Medulla oblongata (tissue), 1 donor: ENCODE data around the gene TCOF1.

Experiments used
- DNase-seq: peaks from one replicate; pipeline ENCODE4 v3.0.0-alpha.2; 2015; ENCODE audit errors: extremely low spot score

TCOF1 gene

GRCh38 chr5:150389531-150390266, 32.2 kb downstream of the TCOF1 start:
- no peak for DNase-seq

- no peak for DNase-seq
These were observed 33.8 kb downstream of the TCOF1 start for GRCh38 chr5:150391064-150391834.

GRCh38 chr5:150391986-150392385, 34.5 kb downstream of the TCOF1 start:
- DNase-seq: no peak

DNA sequence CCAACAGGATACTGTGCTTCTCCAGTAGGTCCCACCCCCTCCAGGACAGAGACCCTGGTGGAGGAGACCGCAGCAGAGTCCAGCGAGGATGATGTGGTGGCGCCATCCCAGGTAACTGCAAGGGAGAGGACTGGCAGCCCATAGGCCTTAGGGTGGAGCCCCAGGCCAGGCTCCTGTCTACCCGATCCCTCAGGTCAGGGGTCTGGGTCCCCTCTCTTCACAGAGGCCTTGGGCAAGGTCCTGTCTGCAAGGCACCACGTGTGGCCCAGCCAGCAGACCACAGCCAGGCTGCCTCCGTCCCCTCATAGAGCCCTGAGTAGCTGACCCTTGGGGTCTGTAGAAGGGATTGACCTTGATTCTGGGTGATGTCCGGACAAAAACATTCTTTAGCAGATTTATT, 35.2 kb downstream of the TCOF1 start:
- DNase-seq: no peak

- no peak for DNase-seq
These were observed 35.7 kb downstream of the TCOF1 start for GRCh38 chr5:150393096-150393645.

DNA sequence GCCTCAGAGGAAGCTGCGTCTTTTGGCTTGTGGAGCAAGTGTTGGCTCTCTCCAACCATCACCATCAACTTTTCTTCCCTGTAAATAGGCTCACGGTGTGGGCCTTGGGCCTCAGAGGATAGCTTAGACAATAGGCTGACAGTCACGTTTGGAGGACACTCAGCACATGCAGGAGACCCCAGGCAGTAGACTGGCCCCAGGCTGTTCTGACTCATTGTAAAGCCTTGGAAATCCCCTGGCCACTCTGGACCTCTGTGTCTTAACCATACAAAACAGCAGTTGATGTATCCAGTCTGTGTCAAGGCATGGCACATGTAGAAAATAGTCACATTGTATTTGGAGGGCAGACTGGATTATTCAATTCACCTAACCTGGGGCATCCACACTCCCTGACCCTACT, 36.6 kb downstream of the TCOF1 start:
- no peak for DNase-seq

- no peak for DNase-seq
These were observed 37.6 kb downstream of the TCOF1 start for GRCh38 chr5:150394912-150395687.

DNA sequence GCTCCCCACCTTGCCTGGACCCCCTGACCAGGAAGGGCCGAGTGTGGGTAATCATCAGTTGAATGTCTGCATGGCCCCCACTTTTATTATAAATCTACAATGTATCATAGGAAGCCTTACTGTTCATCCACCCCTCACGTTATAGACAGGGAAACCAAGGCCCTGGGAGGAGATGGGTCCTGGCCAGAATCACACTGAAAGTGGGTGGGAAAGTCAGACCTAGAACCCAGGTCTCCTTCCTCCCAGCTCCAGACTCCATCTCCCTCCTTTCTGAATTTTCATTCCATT, 38.1 kb downstream of the TCOF1 start:
- DNase-seq: no peak

DNA sequence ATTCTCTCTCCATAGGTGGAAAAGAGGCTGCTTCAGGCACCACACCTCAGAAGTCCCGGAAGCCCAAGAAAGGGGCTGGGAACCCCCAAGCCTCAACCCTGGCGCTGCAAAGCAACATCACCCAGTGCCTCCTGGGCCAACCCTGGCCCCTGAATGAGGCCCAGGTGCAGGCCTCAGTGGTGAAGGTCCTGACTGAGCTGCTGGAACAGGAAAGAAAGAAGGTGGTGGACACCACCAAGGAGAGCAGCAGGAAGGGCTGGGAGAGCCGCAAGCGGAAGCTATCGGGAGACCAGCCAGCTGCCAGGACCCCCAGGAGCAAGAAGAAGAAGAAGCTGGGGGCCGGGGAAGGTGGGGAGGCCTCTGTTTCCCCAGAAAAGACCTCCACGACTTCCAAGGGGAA, 38.8 kb downstream of the TCOF1 start:
- no peak for DNase-seq

GRCh38 chr5:150397146-150397781, 39.8 kb downstream of the TCOF1 start:
- no peak for DNase-seq

DNA sequence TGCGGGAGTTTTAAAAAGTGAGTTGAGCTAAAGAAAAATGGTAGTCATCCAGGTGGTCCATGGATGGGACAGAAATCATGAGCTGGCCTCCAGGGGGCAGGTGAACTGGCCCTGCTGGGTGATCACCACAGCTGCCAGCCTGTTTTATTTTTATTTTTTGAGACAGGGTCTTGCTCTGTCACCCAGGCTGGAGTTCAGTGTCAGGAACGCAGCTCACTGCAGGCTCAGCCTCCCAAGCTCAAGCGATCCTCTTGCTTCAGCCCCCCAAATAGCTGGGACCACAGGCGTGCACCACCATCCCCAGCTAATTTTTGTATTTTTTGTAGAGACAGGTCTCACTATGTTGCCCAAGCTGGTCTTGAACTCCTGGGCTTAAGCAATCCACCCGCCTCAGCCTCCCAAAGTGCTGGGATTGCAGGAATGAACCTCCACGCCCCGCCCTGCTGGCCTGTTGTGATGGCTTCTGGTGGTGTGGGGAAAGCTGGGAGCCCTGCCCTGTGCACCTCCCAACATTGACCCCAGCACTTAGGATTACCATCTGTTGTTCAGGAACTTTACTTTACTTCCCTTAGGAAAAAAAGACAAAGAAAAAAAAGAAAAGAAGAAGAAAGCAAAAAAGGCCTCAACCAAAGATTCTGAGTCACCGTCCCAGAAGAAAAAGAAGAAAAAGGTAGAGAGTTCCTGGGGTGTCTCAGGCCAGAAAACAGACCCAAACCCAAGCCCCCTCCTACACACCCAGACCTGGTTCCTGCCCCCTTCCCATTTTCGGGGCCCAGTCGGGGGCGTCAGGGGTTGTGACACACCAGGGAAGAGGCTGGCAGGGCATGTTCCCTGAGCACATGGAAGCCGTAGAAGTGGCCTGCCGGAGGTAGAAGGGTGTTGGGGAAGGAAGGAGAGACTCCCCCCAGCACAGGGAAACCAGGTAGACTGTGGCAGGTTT, 40.6 kb downstream of the TCOF1 start:
- DNase-seq: no peak

DNA sequence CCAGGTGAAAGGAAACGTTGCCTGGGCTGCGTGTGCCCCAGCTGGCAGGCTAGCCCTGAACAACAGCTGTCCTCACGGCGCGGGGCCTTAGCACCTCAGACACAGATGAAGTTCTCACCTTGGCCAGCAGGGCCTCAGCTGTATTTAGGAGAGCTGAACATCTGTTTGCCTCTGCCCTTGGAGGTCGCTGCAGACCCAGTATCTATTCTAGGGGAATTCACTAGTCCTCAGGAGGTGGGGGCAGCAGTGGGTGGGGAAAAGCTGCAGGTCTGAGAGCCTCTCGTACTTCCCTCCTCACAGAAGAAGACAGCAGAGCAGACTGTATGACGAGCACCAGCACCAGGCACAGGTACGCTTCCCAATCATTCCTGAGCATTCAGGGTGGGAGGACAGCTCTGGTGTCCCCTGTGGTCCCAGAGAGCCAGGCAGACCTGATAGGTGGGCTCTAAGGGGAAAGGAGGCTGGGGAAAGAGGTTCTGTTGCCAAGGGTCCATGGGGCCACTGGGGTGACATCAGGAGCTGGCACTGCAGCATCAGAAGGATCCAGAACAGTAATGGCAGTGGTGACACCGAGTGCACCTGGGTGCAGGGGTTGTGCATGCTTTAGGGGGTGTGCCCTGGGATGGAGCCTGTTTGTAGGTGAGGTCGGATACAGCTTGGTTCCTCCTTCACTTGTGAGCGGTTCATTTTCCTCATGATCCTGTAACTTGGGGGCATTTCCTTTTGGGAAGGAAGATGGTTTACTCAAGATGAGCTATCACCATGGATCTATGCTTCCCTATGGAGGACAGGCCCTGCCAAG, 41.4 kb downstream of the TCOF1 start:
- no peak for DNase-seq

- DNase-seq: no peak
These were observed 42.2 kb downstream of the TCOF1 start for GRCh38 chr5:150399524-150400211.

DNA sequence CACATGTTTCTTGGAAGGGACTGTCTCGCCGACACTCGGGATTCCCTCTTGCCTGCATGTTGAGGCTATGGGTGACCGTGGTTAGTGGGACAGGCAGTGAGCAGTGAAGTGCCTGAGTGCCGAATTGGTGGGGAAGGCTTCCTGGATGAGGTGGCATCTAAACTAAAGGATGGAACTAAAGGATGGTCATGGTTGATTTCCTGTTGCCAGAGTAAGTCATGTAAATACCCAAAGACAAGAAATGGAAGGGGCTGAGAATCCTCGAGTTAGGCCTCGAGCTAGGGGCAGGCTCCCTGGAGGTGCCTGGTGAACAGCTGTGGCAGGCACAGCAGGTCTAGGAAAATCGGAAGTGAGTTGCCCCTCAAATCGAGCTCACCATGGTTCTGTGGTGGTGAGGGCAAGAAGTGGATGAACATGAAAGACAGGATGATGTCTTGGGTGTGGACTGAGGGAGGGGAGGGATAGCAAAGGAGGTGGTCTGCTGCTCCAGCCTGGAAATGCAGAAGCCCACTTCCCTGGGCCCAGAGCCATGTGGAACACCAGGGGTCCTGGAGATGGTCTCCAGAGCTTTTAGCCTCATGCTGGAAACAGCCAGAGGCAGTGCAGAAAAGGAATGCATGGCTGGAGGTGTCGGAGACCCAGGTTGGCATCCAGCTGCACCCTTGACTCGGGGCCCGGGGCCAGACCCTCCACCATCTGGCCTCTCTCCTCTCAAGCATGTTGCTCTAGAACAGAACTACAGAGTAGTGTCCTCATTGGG, 43.0 kb downstream of the TCOF1 start:
- DNase-seq: no peak

DNA sequence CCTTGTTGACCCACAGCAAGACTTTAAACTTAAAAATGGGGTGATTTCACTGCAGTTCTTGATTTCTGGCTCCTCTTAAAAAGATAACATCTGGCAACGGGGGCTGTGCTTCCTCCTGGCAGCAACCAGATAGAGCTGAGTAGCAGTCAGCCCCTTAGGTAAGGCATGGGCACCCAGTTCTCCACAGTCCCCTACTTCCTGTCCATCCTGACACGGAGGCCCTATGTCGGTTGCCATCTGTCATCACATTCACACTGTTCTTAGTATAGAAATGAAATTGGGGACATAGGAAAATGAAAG, 43.5 kb downstream of the TCOF1 start:
- DNase-seq: no peak

GRCh38 chr5:150401376-150402228, 44.1 kb downstream of the TCOF1 start:
- DNase-seq: no peak

DNA sequence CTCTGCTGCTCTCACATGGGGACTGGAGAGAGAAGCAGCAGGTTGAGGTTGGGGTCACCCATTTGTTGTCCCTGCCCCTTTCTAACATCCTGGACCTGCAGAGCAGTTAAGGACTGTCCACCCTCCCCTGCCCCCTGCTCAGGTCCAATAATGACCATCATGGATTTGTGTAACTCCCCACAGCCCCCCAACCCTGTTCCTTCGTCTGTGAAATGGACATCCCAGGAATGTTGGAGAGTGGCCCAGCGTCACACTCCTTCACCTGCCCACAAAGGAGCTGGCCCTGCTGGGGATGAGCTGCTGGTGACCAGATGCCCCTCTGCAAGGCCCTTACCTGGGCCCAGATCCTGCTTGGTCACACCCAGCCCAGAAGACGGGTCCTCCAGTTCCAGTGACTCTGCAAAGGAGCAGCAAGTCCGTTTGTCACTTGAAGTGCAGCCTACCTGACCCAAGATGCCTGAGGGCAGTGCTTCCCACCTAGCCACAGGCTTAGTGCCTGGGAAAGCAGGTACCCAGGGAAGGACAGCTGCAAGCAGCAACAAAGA, 44.8 kb downstream of the TCOF1 start:
- no peak for DNase-seq

- no peak for DNase-seq
These were observed 45.4 kb downstream of the TCOF1 start for GRCh38 chr5:150402901-150403342.
